HG03354 (cell line): Measurements from ENCODE around the gene RBM4.

Experiments used
- ATAC-seq: cut with Tn5 transposase; IDR thresholded peaks from one replicate; pipeline ENCODE4 v1.9.1; 2021; ENCODE audit warnings: mild to moderate bottlenecking; ENCODE audit not compliant: unreplicated experiment, poor library complexity, severe bottlenecking

RBM4 gene

DNA sequence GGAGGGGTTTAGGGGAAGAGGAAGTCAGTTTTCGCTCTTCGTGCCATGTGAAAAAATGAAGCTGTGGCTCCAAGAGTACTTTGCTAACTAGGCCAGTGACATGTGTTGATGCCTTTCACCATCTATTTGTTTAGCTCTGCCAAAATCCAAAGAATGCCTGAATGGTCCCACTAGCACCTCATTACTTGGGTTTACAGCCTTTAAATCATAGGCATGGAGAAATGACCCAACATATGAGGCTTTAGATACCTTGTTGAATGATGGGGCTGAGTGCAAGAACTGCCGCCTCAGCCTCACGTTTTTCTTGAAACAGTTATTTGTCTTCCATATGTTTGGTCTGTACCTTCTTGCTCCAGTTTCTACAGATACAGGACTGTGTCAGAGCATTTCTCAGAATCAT lies 8.3 kb downstream of the RBM4 start:
- no peak for ATAC-seq

DNA sequence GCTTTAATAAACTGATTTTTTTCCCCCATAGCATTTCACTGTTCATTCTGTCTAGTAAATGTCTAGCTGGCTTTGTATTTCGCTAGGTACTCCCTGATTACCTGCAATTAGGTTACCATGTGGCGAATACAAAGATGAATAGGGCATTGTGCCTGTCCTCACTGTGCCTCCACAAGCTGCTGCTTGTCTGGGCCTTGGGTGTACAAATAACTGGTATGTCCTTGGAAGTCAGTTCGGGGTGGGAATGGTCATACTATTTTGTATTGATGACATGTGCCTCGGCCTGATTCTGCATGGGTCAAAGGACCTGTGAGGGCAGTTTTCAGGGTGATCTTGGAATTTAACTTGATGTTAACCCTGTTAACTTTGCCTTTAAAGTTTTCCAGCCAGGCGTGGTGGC lies 11.4 kb downstream of the RBM4 start:
- ATAC-seq: no peak

DNA sequence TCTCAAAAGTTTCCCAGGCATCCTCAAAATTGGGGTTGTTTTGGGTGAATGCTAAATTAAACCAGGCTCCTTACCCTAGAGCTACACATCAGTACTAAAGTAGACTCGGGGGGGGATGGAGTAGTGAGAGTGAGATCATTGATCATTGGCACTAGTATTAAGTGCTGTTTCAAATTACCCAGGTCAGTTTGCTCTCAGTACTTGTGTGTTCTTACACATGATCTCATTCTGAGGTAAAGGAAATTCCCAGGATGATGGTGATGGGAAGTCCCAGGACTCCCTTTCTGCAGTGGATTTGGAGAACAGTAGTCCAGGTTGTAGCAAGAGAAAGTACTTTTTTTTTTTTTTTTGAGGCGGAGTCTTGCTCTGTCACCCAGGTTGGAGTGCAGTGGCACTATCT lies 12.5 kb downstream of the RBM4 start:
- ATAC-seq: no peak

DNA sequence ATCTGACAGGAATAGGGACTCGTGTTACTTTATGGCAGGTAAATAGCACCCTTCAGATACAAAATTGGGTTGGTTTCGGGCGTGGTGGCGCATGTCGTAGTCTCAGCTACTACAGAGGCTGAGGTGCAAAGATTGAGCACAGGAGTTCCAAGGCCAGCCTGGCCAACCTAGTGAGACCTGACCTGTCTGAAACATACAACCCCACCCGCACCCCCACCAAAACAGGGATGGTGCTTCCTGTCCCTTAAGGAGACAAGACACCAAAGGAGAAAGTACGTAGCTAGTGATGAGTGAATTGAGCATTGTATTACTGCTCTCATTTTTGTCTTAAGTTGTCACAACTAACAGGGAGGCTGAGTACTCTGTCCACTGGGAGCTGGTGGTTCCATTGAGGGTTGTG lies 14.1 kb downstream of the RBM4 start:
- no peak for ATAC-seq

DNA sequence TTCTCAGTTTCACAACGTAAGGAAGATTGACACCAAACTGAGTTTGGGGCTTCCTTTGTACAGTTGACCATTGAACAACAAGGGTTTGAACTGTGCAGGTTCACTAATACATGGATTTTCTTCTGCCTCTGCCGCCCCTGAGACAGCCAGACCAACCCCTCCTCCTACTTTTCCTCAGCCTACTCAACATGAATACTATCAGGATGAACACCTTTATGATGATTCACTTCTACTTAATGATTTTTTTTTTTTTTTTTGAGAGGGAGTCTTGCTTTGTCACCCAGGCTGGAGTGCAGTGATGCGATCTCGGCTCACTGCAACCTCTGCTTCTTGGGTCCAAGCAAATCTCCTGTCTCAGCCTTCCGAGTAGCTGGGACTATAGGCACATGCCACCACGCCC lies 14.6 kb downstream of the RBM4 start:
- ATAC-seq: no peak

DNA sequence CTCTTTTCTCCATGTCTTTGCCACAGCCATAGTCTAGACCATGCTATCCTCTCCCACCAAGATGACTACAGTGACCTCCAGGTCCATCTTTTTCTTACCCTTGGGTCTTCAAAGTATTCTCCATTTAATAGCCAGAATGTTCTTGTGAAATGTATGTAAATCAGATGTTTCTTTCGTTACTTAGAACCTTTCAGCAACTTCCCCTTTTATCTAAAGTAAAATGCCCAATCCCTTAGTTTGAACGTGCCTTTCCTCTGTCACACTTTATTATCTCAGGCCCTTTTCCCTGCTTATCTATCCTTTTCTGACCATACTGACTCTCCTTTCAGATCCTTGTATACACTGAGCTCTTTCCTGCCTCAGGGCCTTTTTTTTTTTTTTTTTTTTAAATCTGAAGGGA lies 21.3 kb downstream of the RBM4 start:
- no peak for ATAC-seq

DNA sequence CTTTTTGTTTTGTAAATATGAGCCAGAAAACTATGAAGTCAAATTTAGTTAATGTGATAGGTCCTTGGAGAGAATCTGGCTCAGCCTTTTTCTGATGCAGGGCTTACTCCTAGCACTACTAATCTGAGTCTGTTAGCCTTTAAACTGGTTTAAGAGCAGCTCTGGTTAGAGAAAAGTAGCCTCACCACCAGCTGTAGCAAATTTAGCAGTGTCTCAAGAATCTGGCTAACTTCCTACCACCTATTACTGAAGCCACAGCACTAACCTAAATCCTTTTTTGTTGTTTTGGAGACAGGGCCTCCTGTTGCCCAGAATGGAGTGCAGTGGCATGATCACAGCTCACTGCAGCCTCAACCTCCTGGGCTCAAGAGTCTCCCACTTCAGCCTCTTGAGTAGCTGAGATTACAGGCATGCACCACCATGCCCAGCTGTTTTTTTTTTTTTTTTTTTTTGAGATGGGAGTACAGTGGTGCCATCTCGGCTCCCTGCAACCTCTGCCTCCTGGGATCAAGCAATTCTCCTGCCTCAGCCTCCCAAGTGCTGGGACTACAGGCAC lies 25.3 kb downstream of the RBM4 start:
- ATAC-seq: no peak

DNA sequence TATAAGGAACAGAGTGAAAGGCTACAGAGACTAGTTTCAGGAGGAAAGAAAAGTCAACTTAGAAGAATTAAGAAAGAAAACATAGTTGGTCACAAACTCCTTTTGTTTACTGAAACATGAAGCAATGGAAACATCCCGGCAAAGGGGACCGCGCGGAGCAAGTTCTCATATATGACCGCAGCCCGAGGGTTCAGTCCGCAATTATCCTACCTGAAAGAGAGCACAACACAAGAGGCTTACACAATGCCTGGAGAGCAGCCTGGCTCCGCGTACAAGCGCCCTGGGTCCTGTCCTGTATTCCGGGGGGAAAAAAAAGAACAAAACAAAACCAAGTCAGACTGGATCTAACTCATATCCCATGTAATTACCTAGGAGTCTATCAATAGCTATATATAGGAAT lies 26.9 kb downstream of the RBM4 start:
- ATAC-seq: no peak

DNA sequence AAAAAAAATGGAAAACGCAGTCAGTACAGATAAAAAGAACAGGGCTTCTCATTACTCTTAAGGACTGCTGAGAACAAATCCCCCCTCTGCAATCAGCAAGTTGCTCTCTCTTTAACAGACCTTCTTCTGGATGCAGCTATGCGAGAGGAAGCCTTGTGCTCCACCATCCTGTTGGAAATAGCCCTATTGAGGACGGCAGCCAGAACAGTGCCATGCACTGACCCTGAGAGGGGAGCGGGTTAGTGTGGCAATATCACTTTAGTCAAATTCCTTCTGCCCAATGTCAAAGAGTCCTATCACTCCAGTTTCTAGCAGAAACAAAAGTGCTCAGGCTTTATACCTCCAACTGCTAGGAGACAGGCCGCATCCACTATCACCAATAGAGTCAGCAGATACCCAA lies 32.3 kb downstream of the RBM4 start:
- ATAC-seq: no peak

DNA sequence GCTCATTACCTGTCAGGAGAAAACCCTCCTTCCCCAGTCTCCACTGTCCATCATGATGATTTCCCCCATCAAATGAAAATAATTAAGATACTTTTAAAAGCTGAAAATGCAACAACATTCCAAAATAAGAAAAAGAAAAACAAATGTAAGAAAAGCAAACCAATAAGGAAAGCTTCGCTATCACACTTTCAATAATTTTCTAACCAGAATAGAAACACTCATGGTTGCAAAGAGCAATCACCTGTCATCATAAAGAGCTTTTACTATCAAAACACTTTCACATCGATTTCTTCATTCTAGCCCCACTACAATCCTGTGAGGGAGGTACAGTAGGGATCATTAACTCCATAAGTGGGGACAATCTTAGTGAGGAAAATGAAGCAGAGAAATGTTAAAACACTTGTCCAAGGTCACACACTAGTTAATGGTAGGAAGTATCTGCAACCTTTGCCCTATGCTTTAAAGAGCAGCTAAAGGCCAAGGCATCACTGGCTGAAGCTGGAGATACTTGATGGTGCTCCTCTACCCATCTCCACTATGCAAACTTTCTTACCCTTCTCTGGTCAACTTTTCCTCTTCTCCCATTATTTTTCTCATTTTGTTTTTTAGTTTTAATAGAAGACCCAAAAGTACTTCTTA lies 36.6 kb downstream of the RBM4 start:
- ATAC-seq: no peak

DNA sequence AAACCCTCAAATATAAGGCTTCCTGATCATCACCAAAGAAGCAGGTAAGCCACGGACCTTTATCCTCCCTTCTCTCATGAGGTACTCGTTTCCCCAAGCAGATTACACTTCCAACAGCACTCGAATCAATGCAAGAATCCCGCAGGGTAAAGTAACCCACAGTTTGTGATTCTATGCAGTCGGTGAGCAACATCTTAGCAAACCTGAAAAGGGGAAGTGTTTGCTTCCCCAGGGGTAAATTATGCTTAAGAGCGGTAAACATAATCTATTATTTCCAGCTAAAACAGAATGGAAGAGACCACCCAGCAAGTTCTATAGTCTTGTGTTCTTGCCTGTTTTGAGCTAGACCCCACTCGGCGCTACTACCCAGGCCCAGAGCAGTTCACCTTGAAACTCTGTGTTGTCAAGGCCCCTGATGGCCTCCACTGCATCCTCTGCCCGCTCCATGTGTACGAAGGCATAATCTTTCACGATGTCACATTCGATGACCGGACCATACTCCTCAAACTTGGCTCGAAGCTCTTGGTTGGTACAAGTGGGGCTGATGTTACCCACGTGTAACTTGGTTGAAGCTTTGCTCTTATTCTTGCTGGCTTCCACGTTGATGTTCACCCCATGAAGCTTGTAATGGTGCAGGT lies 37.9 kb downstream of the RBM4 start:
- no peak for ATAC-seq

DNA sequence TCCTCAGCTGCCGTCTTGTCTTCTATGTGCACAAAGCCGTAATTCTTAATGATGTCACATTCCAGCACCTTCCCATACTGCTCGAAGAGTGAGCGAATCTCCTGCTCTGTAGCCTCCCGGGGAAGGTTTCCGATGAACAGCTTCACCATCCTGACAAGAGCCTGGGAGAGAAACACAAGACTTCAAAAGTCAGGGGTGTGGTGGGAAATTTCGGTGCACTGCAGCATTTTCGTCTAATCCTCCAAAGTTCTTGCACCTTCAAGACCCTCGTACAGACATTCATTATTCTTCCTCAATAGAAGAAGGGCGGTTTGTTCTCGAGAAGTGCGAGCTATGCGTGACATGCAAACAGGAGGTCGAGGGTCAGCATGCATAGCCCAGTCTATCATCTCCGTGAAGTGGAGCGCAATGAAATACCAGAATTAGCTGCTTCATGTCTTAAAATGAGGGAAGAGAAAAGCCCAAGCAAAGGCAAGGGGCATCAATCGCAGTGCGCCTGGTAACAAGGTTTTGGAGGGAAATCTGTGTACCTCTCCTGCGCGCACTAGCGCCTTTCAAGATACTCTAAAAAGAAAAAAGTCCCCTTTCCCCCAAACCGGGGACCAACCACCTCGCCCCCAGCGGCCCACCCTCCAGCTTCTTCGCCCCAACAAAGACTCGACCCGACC lies 38.6 kb downstream of the RBM4 start:
- ATAC-seq: no peak

DNA sequence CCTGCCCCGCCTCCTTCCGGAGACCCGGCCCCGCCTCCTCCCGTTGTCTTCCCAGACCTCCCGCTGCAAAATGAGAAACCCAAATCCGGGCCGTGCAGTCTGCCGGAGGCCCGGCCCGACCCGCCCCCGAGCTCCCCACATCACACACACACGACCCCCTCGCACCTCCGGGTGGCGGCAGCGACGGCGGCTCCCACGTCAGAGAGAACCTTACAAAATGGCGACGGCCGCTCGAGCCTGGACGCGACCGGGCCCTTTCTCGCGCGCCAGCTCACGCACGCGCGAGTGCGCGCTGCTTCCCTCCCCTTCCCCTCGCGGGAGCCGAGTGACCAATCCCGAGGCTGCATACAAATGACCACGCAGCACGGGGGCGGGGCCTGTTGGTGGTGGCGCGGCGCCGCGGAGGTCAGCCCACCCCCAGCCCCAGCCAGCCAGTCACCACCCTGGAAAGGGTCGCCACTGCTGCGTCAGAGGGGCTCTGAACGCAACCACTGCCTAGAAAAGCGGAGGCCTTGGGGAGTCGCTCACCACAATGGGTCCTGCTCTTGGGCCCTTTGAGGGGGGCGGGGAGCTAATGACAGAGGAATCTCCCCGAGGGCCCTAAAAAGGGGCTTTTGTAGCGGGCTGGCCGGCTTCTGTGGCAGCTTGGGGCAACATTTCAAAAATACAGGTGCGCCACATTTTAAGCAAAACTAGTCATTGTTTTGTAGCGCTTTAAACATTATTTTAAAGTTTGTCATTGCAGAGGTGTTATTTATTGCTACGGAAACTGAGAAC lies 39.3 kb downstream of the RBM4 start, which contains the start of gene RBM4B:
TSS of gene RBM4B (minus strand) at position 289 of the 777 bp plus-strand sequence. CDS start 808 bp downstream, outside the sequence.
- peak; percentile 86 for ATAC-seq

DNA sequence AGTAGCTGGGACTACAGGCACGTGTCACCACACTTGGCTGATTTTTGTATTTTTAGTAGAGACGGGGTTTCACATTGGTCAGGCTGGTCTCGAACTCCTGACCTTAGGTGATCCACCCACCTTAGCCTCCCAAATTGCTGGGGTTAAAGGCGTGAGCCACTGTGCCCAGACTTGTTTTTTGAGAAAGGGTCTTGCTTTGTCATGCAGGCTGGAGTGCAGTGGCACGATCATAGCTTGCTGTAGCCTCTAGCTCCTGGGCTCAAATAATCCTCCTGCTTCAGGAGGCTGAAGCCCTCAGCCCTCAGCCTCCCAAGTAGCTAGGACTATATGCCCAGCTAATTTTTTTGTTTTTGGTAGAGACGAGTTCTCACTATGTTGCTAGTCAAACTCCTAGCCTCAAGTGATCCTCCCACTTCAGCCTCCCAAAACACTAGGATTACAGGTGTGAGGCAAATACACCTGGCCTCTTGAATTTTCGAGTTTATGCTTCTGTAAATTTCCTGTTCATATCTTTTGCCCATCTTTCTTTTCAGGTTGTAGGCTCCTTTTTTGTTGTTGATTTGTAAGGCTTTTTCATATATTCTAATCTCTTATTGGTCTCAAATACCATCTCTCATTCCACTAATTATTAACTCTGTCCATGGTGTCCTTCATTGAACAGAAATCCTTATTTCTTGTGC lies 42.6 kb downstream of the RBM4 start:
- ATAC-seq: no peak

DNA sequence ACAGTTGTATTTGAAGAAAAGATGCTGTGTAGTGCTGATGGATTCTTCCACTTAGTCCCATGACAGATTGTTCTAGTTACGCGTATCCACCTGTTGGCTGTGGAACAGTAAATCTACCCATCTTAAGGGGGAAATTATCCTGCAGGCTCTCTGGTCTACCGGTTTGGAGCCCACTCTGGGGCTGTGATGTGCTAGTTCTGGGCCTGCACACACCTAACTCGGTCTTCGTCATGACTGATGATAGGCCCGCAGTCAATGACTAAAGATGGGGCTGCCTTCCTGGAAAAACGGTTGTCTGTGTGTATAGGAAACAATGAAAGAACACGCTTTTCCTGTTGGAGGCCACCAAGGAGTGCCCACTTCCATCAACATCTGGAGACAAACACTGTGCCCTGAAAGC lies 45.4 kb downstream of the RBM4 start:
- no peak for ATAC-seq

DNA sequence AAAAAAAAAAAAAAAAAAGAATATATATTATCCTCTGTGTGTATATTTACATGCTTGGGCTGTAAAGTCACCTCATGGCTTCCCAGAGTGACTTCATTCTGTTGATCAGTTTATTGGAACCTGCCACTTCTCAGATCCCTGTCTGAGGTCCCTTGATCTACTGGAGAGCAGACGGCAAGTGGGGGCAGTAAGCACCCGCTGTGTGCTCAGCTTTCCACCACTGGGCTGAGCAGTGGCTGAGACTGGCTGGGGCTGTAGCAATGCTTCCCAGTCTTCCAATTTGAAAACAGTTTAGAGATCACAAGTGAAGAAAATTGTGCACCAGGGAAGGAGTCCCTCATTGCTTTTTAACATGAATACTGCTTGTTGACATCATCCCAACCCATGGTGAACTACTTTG lies 46.1 kb downstream of the RBM4 start:
- no peak for ATAC-seq

DNA sequence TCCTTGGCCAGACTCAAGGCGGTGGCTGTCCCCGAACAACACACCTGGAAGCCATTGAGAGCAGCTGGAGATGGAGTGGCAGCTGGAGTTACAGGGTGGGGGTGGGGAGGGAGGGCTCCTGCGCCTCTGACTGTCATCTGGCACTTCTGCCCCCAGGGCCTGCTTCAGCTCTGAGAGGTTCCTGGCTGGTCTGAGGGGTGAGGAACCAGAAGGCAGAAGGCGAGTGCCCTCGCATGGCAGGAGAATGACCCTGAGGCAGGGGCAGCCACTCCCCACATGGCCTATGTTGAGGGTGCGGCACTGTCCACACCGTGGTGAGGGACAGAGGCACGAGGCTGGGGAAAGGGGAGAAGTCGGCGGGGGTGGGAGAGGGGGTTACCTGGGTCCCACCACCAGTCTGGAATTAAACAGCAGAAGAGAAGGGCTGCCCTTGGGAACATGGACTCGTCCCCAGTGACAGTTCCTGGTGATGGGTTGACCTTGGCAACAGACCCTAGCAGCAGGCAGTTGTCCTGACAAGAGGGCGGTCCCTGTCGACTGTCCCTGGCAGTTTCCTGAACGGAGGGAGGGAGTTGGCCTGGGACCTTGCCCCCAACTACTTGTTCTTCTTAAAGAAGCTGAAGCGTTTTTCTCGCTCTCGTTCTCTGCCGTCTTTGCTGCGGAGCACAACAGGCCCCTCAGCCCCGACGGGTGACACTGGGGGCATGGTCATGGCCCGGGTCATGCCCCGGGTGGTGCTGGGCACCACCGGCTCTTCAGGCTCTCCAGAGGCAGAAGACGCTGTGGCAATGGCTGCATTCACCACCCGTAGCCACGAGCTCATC lies 47.0 kb downstream of the RBM4 start:
- ATAC-seq: no peak

DNA sequence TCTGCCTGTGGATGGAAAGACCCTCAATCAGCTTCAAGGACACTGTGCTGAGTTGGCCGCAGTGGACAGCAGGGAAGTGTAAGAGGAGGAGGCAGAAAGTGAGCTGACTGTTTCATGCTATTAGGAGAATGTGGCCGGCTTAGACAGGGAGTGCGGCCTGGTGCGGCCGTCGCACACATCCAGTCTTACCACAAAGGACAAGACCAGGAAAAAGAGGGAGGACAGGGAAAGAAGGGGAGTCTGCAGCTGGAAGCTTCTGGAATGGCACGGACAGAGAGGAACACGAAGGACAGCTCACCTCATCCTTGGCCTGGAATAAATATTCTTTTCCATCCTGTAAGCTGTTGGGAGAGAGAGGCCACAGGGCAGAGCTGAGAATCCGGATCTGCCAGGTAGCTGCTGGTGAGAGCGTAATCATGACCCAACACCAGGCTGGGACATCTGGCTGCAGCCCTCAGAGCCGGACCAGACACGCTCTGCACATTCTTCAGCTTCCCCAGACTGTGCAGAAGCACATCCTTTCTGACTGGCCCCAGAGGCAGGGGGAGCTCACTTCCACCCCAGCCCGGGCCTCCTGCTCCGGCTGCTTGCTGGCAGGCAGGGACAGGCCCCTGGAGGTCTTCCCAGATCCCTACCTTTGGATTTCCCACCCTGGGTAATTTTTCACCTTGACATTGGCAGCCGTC lies 47.7 kb downstream of the RBM4 start:
- no peak for ATAC-seq
